HG03432 (cell line): ENCODE results near the gene SCNM1.
"Not testable (repeated sequence)": the region's sequence is repeated elsewhere in the genome, so short reads cannot be mapped to it uniquely, and the experiment has no call there.

Source experiments
- ATAC-seq: cut with Tn5 transposase; IDR thresholded peaks from one replicate; pipeline ENCODE4 v1.9.1; 2021; ENCODE audit warnings: mild to moderate bottlenecking, moderate library complexity; ENCODE audit not compliant: unreplicated experiment

The SCNM1 gene

GRCh38 chr1:151146412-151147131, 19.4 kb upstream of the SCNM1 start, which contains the start of gene SEMA6C:
TSS of gene SEMA6C (minus strand) at chr1:151146631. CDS start at chr1:151142621, 4,010 bp downstream.
- ATAC-seq: peak; percentile 98

GRCh38 chr1:151147132-151147503, 18.8 kb upstream of the SCNM1 start:
- ATAC-seq: no peak

- no peak for ATAC-seq
These were observed 18.3 kb upstream of the SCNM1 start for GRCh38 chr1:151147665-151148064.

- peak; percentile 81 for ATAC-seq
These were observed 9.5 kb upstream of the SCNM1 start, which contains the start of gene TNFAIP8L2 for GRCh38 chr1:151156515-151156819. TSS of gene TNFAIP8L2 (plus strand) at chr1:151156649. CDS start at chr1:151158698, 2,049 bp downstream.

GRCh38 chr1:151157067-151157531, 8.8 kb upstream of the SCNM1 start:
- ATAC-seq: peak; percentile 34

GRCh38 chr1:151158326-151158725, 7.6 kb upstream of the SCNM1 start:
- ATAC-seq: no peak

- ATAC-seq: no peak
These were observed 7.1 kb upstream of the SCNM1 start for GRCh38 chr1:151158751-151159251.

GRCh38 chr1:151159373-151159772, 6.6 kb upstream of the SCNM1 start:
- no peak for ATAC-seq

GRCh38 chr1:151164732-151165280, 1.1 kb upstream of the SCNM1 start:
- ATAC-seq: no peak

- ATAC-seq: no peak
These were observed 635 bp upstream of the SCNM1 start for GRCh38 chr1:151165281-151165737.

- ATAC-seq: no peak
These were observed 587 bp downstream of the SCNM1 start for GRCh38 chr1:151166505-151166956.

- no peak for ATAC-seq
These were observed 1.2 kb downstream of the SCNM1 start for GRCh38 chr1:151167116-151167515.

- no peak for ATAC-seq
These were observed 5.2 kb downstream of the SCNM1 start for GRCh38 chr1:151171190-151171589.

- ATAC-seq: no peak
These were observed 9.2 kb downstream of the SCNM1 start for GRCh38 chr1:151175041-151175741.

- ATAC-seq: no peak
These were observed 9.9 kb downstream of the SCNM1 start, which contains the start of gene TMOD4 for GRCh38 chr1:151175863-151176262. TSS of gene TMOD4 (minus strand) at chr1:151175981. CDS start at chr1:151174875, 1,106 bp downstream.

GRCh38 chr1:151176514-151177045, 10.6 kb downstream of the SCNM1 start:
- ATAC-seq: no peak

GRCh38 chr1:151184211-151184610, 18.3 kb downstream of the SCNM1 start:
- no peak for ATAC-seq

GRCh38 chr1:151187205-151187604, 21.3 kb downstream of the SCNM1 start:
- no peak for ATAC-seq

- ATAC-seq: not testable (repeated sequence)
These were observed 22.7 kb downstream of the SCNM1 start for GRCh38 chr1:151188667-151189066.

GRCh38 chr1:151189637-151190445, 23.9 kb downstream of the SCNM1 start, which contains the start of gene VPS72:
TSS of gene VPS72 (minus strand) at chr1:151190197. CDS start at chr1:151190121, 76 bp downstream.
- ATAC-seq: peak; percentile 89
